Inflammatory macrophage (primary cell): ENCODE data around the gene LIPG.
"Not testable (repeated sequence)": the region's sequence is repeated elsewhere in the genome, so short reads cannot be mapped to it uniquely, and the experiment has no call there.

Experiments
- DNase-seq, 2 donors: peaks; one replicate each; pipeline ENCODE4 v3.0.0-alpha.2; 2020 to 2022

LIPG gene

GRCh38 chr18:49546719-49547273 is 15.1 kb upstream of the LIPG start:
- DNase-seq = no peak

- DNase-seq = no peak
Measured at GRCh38 chr18:49547701-49548100, 14.2 kb upstream of the LIPG start.

- DNase-seq = no peak
Measured at GRCh38 chr18:49548229-49548636, 13.6 kb upstream of the LIPG start.

- DNase-seq = no peak
Measured at GRCh38 chr18:49550621-49551339, 11.1 kb upstream of the LIPG start.

- no peak for DNase-seq
Measured at GRCh38 chr18:49553003-49553402, 8.9 kb upstream of the LIPG start.

- no peak for DNase-seq
Measured at GRCh38 chr18:49555641-49556040, 6.2 kb upstream of the LIPG start.

GRCh38 chr18:49558356-49558755 is 3.5 kb upstream of the LIPG start:
- DNase-seq = no peak

- not testable (repeated sequence) for DNase-seq
Measured at GRCh38 chr18:49559326-49559931, 2.4 kb upstream of the LIPG start.

- DNase-seq = no peak
Measured at GRCh38 chr18:49560277-49560623, 1.6 kb upstream of the LIPG start.

- no peak for DNase-seq
Measured at GRCh38 chr18:49560624-49561288, 1.1 kb upstream of the LIPG start.

- DNase-seq = no peak
Measured at GRCh38 chr18:49562481-49563129, 748 bp downstream of the LIPG start.

- no peak for DNase-seq
Measured at GRCh38 chr18:49563130-49563540, 1.3 kb downstream of the LIPG start.

GRCh38 chr18:49563701-49564517 is 2.1 kb downstream of the LIPG start:
- no peak for DNase-seq

- DNase-seq = no peak
Measured at GRCh38 chr18:49564518-49564834, 2.6 kb downstream of the LIPG start.

- DNase-seq = no peak
Measured at GRCh38 chr18:49565101-49565500, 3.2 kb downstream of the LIPG start.

GRCh38 chr18:49565612-49566011 is 3.8 kb downstream of the LIPG start:
- no peak for DNase-seq

GRCh38 chr18:49566217-49566770 is 4.4 kb downstream of the LIPG start:
- DNase-seq = no peak

- DNase-seq = no peak
Measured at GRCh38 chr18:49566985-49567384, 5.1 kb downstream of the LIPG start.

GRCh38 chr18:49569724-49570123 is 7.9 kb downstream of the LIPG start:
- DNase-seq = no peak

- no peak for DNase-seq
Measured at GRCh38 chr18:49570836-49571235, 9.0 kb downstream of the LIPG start.

GRCh38 chr18:49572611-49573345 is 10.9 kb downstream of the LIPG start:
- no peak for DNase-seq
